OCI-LY3 (cell line): Measurements from ENCODE around the gene ZNF408.

Source experiments
- H2AFZ ChIP-seq: fragments of 200-600, 300-600 bp; shearing (Covaris generic); 2 replicates; pipeline ENCODE4 v1.6.0; 2014; ENCODE audit warnings: antibody characterized with exemption, low read depth, low read length
- H3K27ac ChIP-seq: fragments of 200-600, 300-600 bp; sonication (generic); 2 replicates; pipeline ENCODE4 v1.5.1; 2014; ENCODE audit warnings: mild to moderate bottlenecking, low read length, moderate library complexity, mixed read lengths
- H3K27me3 ChIP-seq: fragments of 200-600, 300-600 bp; sonication (generic); 2 replicates; pipeline ENCODE4 v1.6.1; 2014; ENCODE audit warnings: low read depth, low read length, mixed read lengths
- H3K36me3 ChIP-seq: fragments of 200-600, 300-600 bp; sonication (generic); replicated peaks from 2 replicates; pipeline ENCODE3; 2014; ENCODE audit warnings: low read depth, low read length, mixed read lengths
- H3K4me1 ChIP-seq: fragments of 300-600, 200-600 bp; sonication (generic); 2 replicates; pipeline ENCODE4 v1.6.1; 2014; ENCODE audit warnings: low read length, mixed read lengths
- H3K4me2 ChIP-seq: fragments of 200-600, 300-600 bp; sonication (generic); 2 replicates; pipeline ENCODE4 v1.6.1; 2014; ENCODE audit warnings: low read length, mixed read lengths
- H3K4me3 ChIP-seq: fragments of 300-600, 200-600 bp; sonication (generic); 2 replicates; pipeline ENCODE4 v1.5.1; 2014; ENCODE audit warnings: antibody characterized with exemption, mild to moderate bottlenecking, low read length, moderate library complexity
- H3K79me2 ChIP-seq: fragments of 300-600, 200-600 bp; shearing (Covaris generic); 2 replicates; pipeline ENCODE4 v1.6.1; 2014; ENCODE audit warnings: mild to moderate bottlenecking, low read length, mixed read lengths
- H3K9ac ChIP-seq: fragments of 300-600, 200-600 bp; shearing (Covaris generic); 2 replicates; pipeline ENCODE4 v1.6.0; 2014; ENCODE audit warnings: mild to moderate bottlenecking, low read length, moderate library complexity
- H3K9me3 ChIP-seq: fragments of 200-600, 300-600 bp; shearing (Covaris generic); 2 replicates; pipeline ENCODE4 v1.6.1; 2014; ENCODE audit warnings: low read length, mixed read lengths; ENCODE audit not compliant: insufficient read depth
- H4K20me1 ChIP-seq: fragments of 200-600, 300-600 bp; sonication (generic); 2 replicates; pipeline ENCODE4 v1.6.1; 2016; ENCODE audit warnings: low read length, mixed read lengths; ENCODE audit not compliant: insufficient read depth
- CTCF ChIP-seq: fragments of 200-600, 300-600 bp; sonication (generic); IDR thresholded peaks from 2 replicates; pipeline ENCODE4 v1.5.1; 2014; ENCODE audit warnings: antibody characterized with exemption, low read length, low read depth
- EZH2phosphoT487 ChIP-seq: fragments of 200-600 bp; shearing (Covaris generic); IDR thresholded peaks from 2 replicates; pipeline ENCODE4 v1.6.1; 2018; ENCODE audit warnings: antibody characterized with exemption, mixed run types, low read depth

ZNF408 gene

GRCh38 chr11:46676436-46677158, 24.2 kb upstream of the ZNF408 start:
- Histone ChIP-seq H3K79me2 (no peaks in the 10 kb centered on the region), H3K4me3 (no peak overlapping the region), H4K20me1 (no peaks in the 10 kb centered on the region), H3K9ac (no peak overlapping the region), H3K4me2 (no peak overlapping the region), H3K9me3 (no peaks in the 10 kb centered on the region), H2AFZ (no peak overlapping the region), H3K27me3 (no peaks in the 10 kb centered on the region), H3K4me1 (peaks cover 6% of the 10 kb centered on the region; the same call in 1 of the 2 replicates), H3K27ac (no peak overlapping the region), H3K36me3 (peaks cover 6% of the 10 kb centered on the region)
- TF ChIP-seq EZH2phosphoT487 (no peak), CTCF (no peak)

GRCh38 chr11:46677169-46677568, 23.7 kb upstream of the ZNF408 start:
- H3K4me1 ChIP-seq, result peaks cover 6% of the 10 kb centered on the region; the same call in 1 of the 2 replicates
- no peaks in the 10 kb centered on the region for H3K9me3 ChIP-seq
- TF ChIP-seq EZH2phosphoT487, result no peak
- H2AFZ ChIP-seq, result no peak overlapping the region
- H3K4me2 ChIP-seq, result no peak overlapping the region
- H3K4me3 ChIP-seq, result no peak overlapping the region
- peaks cover 6% of the 10 kb centered on the region for H3K36me3 ChIP-seq
- no peaks in the 10 kb centered on the region for H4K20me1 ChIP-seq
- H3K79me2 ChIP-seq, result no peaks in the 10 kb centered on the region
- H3K27me3 ChIP-seq, result no peaks in the 10 kb centered on the region
- no peak overlapping the region for H3K27ac ChIP-seq
- H3K9ac ChIP-seq, result no peak overlapping the region

- TF ChIP-seq EZH2phosphoT487, result no peak
- no peak for TF ChIP-seq CTCF
- no peaks in the 10 kb centered on the region for H3K79me2 ChIP-seq
- no peak overlapping the region for H2AFZ ChIP-seq
- H3K4me3 ChIP-seq, result no peak overlapping the region
- H3K9ac ChIP-seq, result no peak overlapping the region
- peaks cover 6% of the 10 kb centered on the region for H3K36me3 ChIP-seq
- H3K4me2 ChIP-seq, result no peak overlapping the region
- H3K9me3 ChIP-seq, result no peaks in the 10 kb centered on the region
- H3K27me3 ChIP-seq, result no peaks in the 10 kb centered on the region
- H4K20me1 ChIP-seq, result no peaks in the 10 kb centered on the region
- H3K27ac ChIP-seq, result no peak overlapping the region
- peaks cover 6% of the 10 kb centered on the region; the same call in 1 of the 2 replicates for H3K4me1 ChIP-seq
These were observed 22.7 kb upstream of the ZNF408 start for GRCh38 chr11:46677991-46678740.

- TF ChIP-seq EZH2phosphoT487 (no peak), CTCF (no peak)
- no peak overlapping the region for H3K9ac ChIP-seq
- peaks cover 6% of the 10 kb centered on the region; the same call in 1 of the 2 replicates for H3K4me1 ChIP-seq
These were observed 22.1 kb upstream of the ZNF408 start for GRCh38 chr11:46678741-46679130.

More at GRCh38 chr11:46678741-46679130, 22.1 kb upstream of the ZNF408 start:
- no peaks in the 10 kb centered on the region for H3K79me2 ChIP-seq
- no peaks in the 10 kb centered on the region for H3K9me3 ChIP-seq
- no peaks in the 10 kb centered on the region for H3K27me3 ChIP-seq
- H3K4me3 ChIP-seq, result no peak overlapping the region
- no peak overlapping the region for H3K27ac ChIP-seq
- H2AFZ ChIP-seq, result no peak overlapping the region
- peaks cover 6% of the 10 kb centered on the region for H3K36me3 ChIP-seq
- H4K20me1 ChIP-seq, result no peaks in the 10 kb centered on the region
- no peak overlapping the region for H3K4me2 ChIP-seq
